GM12878 (cell line): ENCODE results near the gene HOXD9. TPM values are rescaled to one million over a fixed set of nuclear protein-coding genes. Genes with fewer than 3 reads are reported as not detected.

ENCODE experiments used
- ATAC-seq: fragments of 200-7000 bp; cut with Tn5 transposase; 3 replicates; pipeline ENCODE4 v1.9.1; 2020; ENCODE audit warnings: mild to moderate bottlenecking, moderate library complexity
- BruUV-seq: library from RNA; stranded (reverse); fragments of 400-500 nt; replicated peaks from 2 replicates; lab custom pipeline; 2021; lab: Mats Ljungman, UMichigan
- CTCF ChIA-PET: fragments of 300-600 bp; sonication (Branson Sonifier 250); formaldehyde crosslinking; extraction: SDS; loops from one replicate; lab custom pipeline; 2021; ENCODE audit warnings: inconsistent platforms; lab: Yijun Ruan, JAX
- POLR2A ChIA-PET: fragments of 350-600 bp; formaldehyde crosslinking; extraction: SDS; loops from one replicate; lab custom pipeline; 2021; ENCODE audit warnings: inconsistent platforms; lab: Charles Lee
- RAD21 ChIA-PET: fragments of 300-600 bp; sonication (Branson Sonifier 250); formaldehyde crosslinking; loops from one replicate; lab custom pipeline; 2023; ENCODE audit warnings: antibody characterized with exemption; ENCODE audit not compliant: unreplicated experiment; lab: Charles Lee
- SMC1A ChIA-PET: fragments of 300-600 bp; sonication (Branson Sonifier 250); formaldehyde crosslinking; loops from one replicate; lab custom pipeline; 2023; ENCODE audit not compliant: unreplicated experiment, uncharacterized antibody; lab: Charles Lee
- DNase-seq: peaks from one replicate; pipeline ENCODE4 v3.0.0-alpha.2; 2011; ENCODE audit warnings: low read depth, low spot score
- FAIRE-seq: peaks from 3 replicates; lab custom pipeline; 2011; peaks lifted over from hg19 to GRCh38; lab: Jason Lieb, UNC
- H2AFZ ChIP-seq: 2 replicates; pipeline ENCODE4 v1.6.0; 2011; ENCODE audit warnings: low read depth, low read length, control low read depth; ENCODE audit not compliant: control insufficient read depth
- H3K27ac ChIP-seq: 2 replicates; pipeline ENCODE4 v1.5.1; 2011; ENCODE audit warnings: control low read depth; ENCODE audit not compliant: control insufficient read depth, insufficient read depth
- H3K27me3 ChIP-seq, 2 experiments: replicated peaks in 1 of 2; 2 replicates each; pipeline versions ENCODE4 v1.6.0 to v1.6.1; 2011; ENCODE audit warnings: low read length in 1 of 2; ENCODE audit not compliant: control insufficient read depth in 2 of 2, insufficient read depth in 2 of 2
- H3K36me3 ChIP-seq, 2 experiments: 2 replicates each; pipeline ENCODE4 v1.5.1; 2011; ENCODE audit warnings: low read length in 1 of 2; ENCODE audit not compliant: control insufficient read depth in 2 of 2, insufficient read depth in 2 of 2
- H3K4me1 ChIP-seq: 2 replicates; pipeline ENCODE4 v1.6.1; 2011; ENCODE audit warnings: mild to moderate bottlenecking, low read length, moderate library complexity, mixed read lengths; ENCODE audit not compliant: control insufficient read depth, insufficient read depth
- H3K4me2 ChIP-seq: 2 replicates; pipeline ENCODE4 v1.6.0; 2011; ENCODE audit warnings: control low read depth; ENCODE audit not compliant: control insufficient read depth, insufficient read depth
- H3K4me3 ChIP-seq: fragments of 200-600 bp; sonication (generic); 2 replicates; pipeline ENCODE4 v1.5.1; 2016
- H3K79me2 ChIP-seq: 2 replicates; pipeline ENCODE4 v1.6.0; 2011; ENCODE audit warnings: low read length; ENCODE audit not compliant: control insufficient read depth, insufficient read depth
- H3K9ac ChIP-seq: 2 replicates; pipeline ENCODE4 v1.8.0; 2011; ENCODE audit warnings: low read length, control low read depth, mixed read lengths; ENCODE audit not compliant: control insufficient read depth, insufficient read depth
- H3K9me3 ChIP-seq: replicated peaks from 3 replicates; pipeline ENCODE4 v1.5.1; 2011; ENCODE audit warnings: mild to moderate bottlenecking, low read length; ENCODE audit not compliant: control insufficient read depth, insufficient read depth
- H4K20me1 ChIP-seq: 2 replicates; pipeline ENCODE4 v1.6.0; 2011; ENCODE audit not compliant: control insufficient read depth, insufficient read depth
- DPF2 ChIP-seq: fragments of 450-650 bp; IDR thresholded peaks from 2 replicates; pipeline ENCODE4 v1.6.1; 2017; ENCODE audit warnings: mild to moderate bottlenecking
- EED ChIP-seq: sonication (generic); IDR thresholded peaks from 2 replicates; pipeline ENCODE4 v1.6.1; 2016; ENCODE audit warnings: antibody characterized with exemption, low read depth
- ELK1 ChIP-seq: IDR thresholded peaks from 2 replicates; pipeline ENCODE4 v1.6.1; 2012; ENCODE audit warnings: low read depth, low read length, improper control_type of control experiment
- FOXM1 ChIP-seq: IDR thresholded peaks from 2 replicates; pipeline ENCODE4 v1.6.1; 2012; ENCODE audit warnings: low read depth, mild to moderate bottlenecking, inconsistent platforms, low read length, moderate library complexity
- MYC ChIP-seq: IDR thresholded peaks from 2 replicates; pipeline ENCODE4 v1.6.1; 2011; ENCODE audit warnings: mild to moderate bottlenecking, low read length, moderate library complexity, inconsistent platforms; ENCODE audit not compliant: insufficient read depth, insufficient replicate concordance, insufficient read length, severe bottlenecking
- PKNOX1 ChIP-seq: fragments of 450-650 bp; IDR thresholded peaks from 2 replicates; pipeline ENCODE4 v1.6.1; 2016; ENCODE audit warnings: mild to moderate bottlenecking
- RUNX3 ChIP-seq: IDR thresholded peaks from 2 replicates; pipeline ENCODE4 v1.6.1; 2012; ENCODE audit warnings: low read length, inconsistent platforms
- SMC3 ChIP-seq: IDR thresholded peaks from 2 replicates; pipeline ENCODE4 v1.6.1; 2011; ENCODE audit warnings: low read length, improper control_type of control experiment, borderline replicate concordance
- TARDBP ChIP-seq: IDR thresholded peaks from 2 replicates; pipeline ENCODE4 v1.6.1; 2016; ENCODE audit warnings: borderline replicate concordance
- TBL1XR1 ChIP-seq: IDR thresholded peaks from 2 replicates; pipeline ENCODE4 v1.6.1; 2012; ENCODE audit warnings: low read depth, low read length, improper control_type of control experiment
- ZNF207 ChIP-seq: fragments of 450-650 bp; IDR thresholded peaks from 2 replicates; pipeline ENCODE4 v1.6.1; 2014; ENCODE audit warnings: antibody characterized with exemption, mild to moderate bottlenecking, borderline replicate concordance
- ZNF274 ChIP-seq: IDR thresholded peaks from one replicate; pipeline ENCODE4 v1.8.0; 2011; ENCODE audit not compliant: insufficient read length, insufficient read depth
- WGBS: methylation state at CpG from one replicate; pipeline ENCODE4 v1.1.6; 2016; ENCODE audit warnings: low lambda C conversion rate; ENCODE audit not compliant: insufficient replicate concordance, insufficient coverage; ENCODE audit errors: missing lambda C conversion rate; 5-methylcytosine and 5-hydroxymethylcytosine counted together
- in situ Hi-C: fragments of 300-500 bp; cut with MboI; formaldehyde crosslinking; loops from 9 replicates; pipeline ENCODE4 v1.14.3; 2018; ENCODE audit warnings: mixed read lengths
- intact Hi-C: fragments of 100-400 bp; cut with micrococcal nuclease; formaldehyde crosslinking; loops from one replicate; pipeline ENCODE4 v1.14.2; 2022; ENCODE audit not compliant: unreplicated experiment
- polyA plus RNA-seq, 11 experiments: library from polyadenylated mRNA; depleted of rRNA in 4 of 11; unstranded in 6 of 11; stranded (reverse) in 5 of 11; fragments of >200 nt; fragmentation: Nextera tagmentation in 4 of 11; fragmentation: Illumina TruSeq in 1 of 11; extraction: Ambion mirVana in 4 of 11; extraction: Trizol in 1 of 11; gene quantifications; 1 replicate in 1 of 11; 2 replicates in 10 of 11; pipeline versions ENCODE4 v1.2.1 to v1.2.3, GENCODE V29; 2011 to 2016; ENCODE audit warnings: inconsistent platforms in 2 of 11, missing spikeins in 2 of 11, low read depth in 1 of 11
- total RNA-seq, 4 experiments: library from RNA; depleted of rRNA in 3 of 4; stranded (reverse); fragments of >200 nt in 3 of 4; fragmentation: Illumina TruSeq in 1 of 4; extraction: Trizol in 1 of 4; gene quantifications; 2 replicates each; pipeline versions ENCODE4 v1.2.1 to v1.2.3, GENCODE V29; 2013 to 2021
- TF ChIP-seq, protein P1 (sequence below): fragments of 450-650 bp; IDR thresholded peaks from 2 replicates; pipeline ENCODE4 v1.6.1; 2018; ENCODE audit warnings: borderline replicate concordance, mild to moderate bottlenecking; ENCODE audit not compliant: partially characterized antibody
- TF ChIP-seq, protein P2 (sequence below): IDR thresholded peaks from 2 replicates; pipeline ENCODE4 v1.6.1; 2012; ENCODE audit warnings: low read depth, low read length, improper control_type of control experiment

Gene HOXD9
- total and polyA plus RNA-seq, 10 of the 15 experiments (the other 5 are each of a cell fraction or from before 2014, with no cell fraction given), result not detected

DNA sequence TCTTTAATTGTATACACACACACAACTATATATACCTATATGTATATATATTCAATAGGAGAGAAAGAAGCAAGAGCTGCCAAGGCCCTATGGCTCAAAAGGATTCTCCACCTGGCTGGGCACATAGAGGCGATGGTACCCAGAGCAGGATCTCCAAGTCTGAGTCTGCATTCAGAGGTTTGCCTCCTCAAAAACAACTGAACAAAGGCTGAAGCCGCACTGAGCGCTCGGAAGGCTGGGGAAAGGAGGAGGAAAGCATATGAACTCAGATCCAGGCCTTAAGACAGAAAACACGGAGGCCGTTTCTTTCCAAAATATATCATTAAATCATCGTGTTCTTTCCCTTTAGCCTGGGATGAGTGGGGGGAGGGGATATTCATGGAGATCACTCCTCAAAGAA lies 19.3 kb upstream of the HOXD9 start:
- Histone ChIP-seq H3K79me2 (no peaks in the 10 kb centered on the region), H3K4me2 (no peak overlapping the region), H3K4me1 (no peaks in the 10 kb centered on the region), H3K36me3 (no peaks in the 10 kb centered on the region), H3K4me3 (no peak overlapping the region), H3K9me3 (peaks cover 3% of the 10 kb centered on the region; the same call in 1 of the 3 replicates), H3K27ac (no peak overlapping the region), H3K27me3 (peaks cover 16 to 42% of the 10 kb centered on the region in 2 experiments), H4K20me1 (no peaks in the 10 kb centered on the region)
- intact Hi-C loops, result no loop called here
- FAIRE-seq (no peak), ATAC-seq (no peak)
- CTCF ChIA-PET, result interaction anchor here (1.0 to 2.6 kb wide), 4 partner anchors 8 to 352 kb away, joined by 3 to 11 read pairs (median 4); no protein-coding TSS in a partner anchor
- SMC1A ChIA-PET, result interaction anchor here (0.6 to 0.9 kb wide), 2 partner anchors 89 to 413 kb away, joined by 3 to 4 read pairs; no protein-coding TSS in a partner anchor
- TF ChIP-seq DPF2 (no peak), ZNF274 (no peak), TARDBP (no peak), EED (no peak), TBL1XR1 (no peak), MYC (no peak), ELK1 (no peak), RUNX3 (no peak), SMC3 (no peak), PKNOX1 (no peak), ZNF207 (no peak), FOXM1 (no peak)
- TF ChIP-seq, protein P1, sequence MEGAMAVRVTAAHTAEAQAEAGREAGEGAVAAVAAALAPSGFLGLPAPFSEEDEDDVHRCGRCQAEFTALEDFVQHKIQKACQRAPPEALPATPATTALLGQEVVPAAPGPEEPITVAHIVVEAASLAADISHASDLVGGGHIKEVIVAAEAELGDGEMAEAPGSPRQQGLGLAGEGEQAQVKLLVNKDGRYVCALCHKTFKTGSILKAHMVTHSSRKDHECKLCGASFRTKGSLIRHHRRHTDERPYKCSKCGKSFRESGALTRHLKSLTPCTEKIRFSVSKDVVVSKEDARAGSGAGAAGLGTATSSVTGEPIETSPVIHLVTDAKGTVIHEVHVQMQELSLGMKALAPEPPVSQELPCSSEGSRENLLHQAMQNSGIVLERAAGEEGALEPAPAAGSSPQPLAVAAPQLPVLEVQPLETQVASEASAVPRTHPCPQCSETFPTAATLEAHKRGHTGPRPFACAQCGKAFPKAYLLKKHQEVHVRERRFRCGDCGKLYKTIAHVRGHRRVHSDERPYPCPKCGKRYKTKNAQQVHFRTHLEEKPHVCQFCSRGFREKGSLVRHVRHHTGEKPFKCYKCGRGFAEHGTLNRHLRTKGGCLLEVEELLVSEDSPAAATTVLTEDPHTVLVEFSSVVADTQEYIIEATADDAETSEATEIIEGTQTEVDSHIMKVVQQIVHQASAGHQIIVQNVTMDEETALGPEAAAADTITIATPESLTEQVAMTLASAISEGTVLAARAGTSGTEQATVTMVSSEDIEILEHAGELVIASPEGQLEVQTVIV, result no peak
- TF ChIP-seq, protein P2, sequence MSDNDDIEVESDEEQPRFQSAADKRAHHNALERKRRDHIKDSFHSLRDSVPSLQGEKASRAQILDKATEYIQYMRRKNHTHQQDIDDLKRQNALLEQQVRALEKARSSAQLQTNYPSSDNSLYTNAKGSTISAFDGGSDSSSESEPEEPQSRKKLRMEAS, result no peak
- TF ChIP-seq, all 136 proteins: peak for 0
- H2AFZ ChIP-seq, result no peak overlapping the region
- H3K9ac ChIP-seq, result no peak overlapping the region
- ChIA-PET POLR2A (no interaction called here), RAD21 (no interaction called here)
- in situ Hi-C loops, result no loop called here
- WGBS, result 18% methylated on average over 7 of the region's 7 CpGs
- BruUV-seq, result no TSS peak
- DNase-seq, result no peak
